NOMO-1 (cell line): ENCODE results near the gene TMEM42.
"Not testable (repeated sequence)": the region's sequence is repeated elsewhere in the genome, so short reads cannot be mapped to it uniquely, and the experiment has no call there.

Experiments
- DNase-seq, 2 experiments: peaks; one replicate each; lab custom pipeline; 2025; ENCODE audit not compliant: unreplicated experiment in 2 of 2; lab: John Stamatoyannopoulos, UW

The TMEM42 gene

GRCh38 chr3:44861412-44862225 lies at the start of gene TMEM42:
Gene TMEM42 (plus strand): TSS chr3:44861912. CDS start chr3:44861925, 13 bp downstream.
- DNase-seq = peak; percentile 79 to 88

- no peak for DNase-seq
Observed at GRCh38 chr3:44814751-44815150, 47.0 kb upstream of the TMEM42 start.

- DNase-seq = not testable (repeated sequence)
Observed at GRCh38 chr3:44816334-44816733, 45.4 kb upstream of the TMEM42 start.

GRCh38 chr3:44821206-44821605 lies 40.5 kb upstream of the TMEM42 start:
- not testable (repeated sequence) for DNase-seq

GRCh38 chr3:44825264-44825925 lies 36.3 kb upstream of the TMEM42 start:
- DNase-seq = peak in 1 of 2 experiments; percentile 3

GRCh38 chr3:44827196-44827595 lies 34.5 kb upstream of the TMEM42 start:
- DNase-seq = peak; percentile 1 to 20

- no peak for DNase-seq
Observed at GRCh38 chr3:44831232-44831631, 30.5 kb upstream of the TMEM42 start.

GRCh38 chr3:44832032-44832431 lies 29.7 kb upstream of the TMEM42 start:
- DNase-seq = no peak

GRCh38 chr3:44832965-44833364 lies 28.7 kb upstream of the TMEM42 start:
- DNase-seq = no peak

- DNase-seq = no peak
Observed at GRCh38 chr3:44833394-44833793, 28.3 kb upstream of the TMEM42 start.

GRCh38 chr3:44835684-44836083 lies 26.0 kb upstream of the TMEM42 start:
- DNase-seq = no peak

GRCh38 chr3:44842376-44842775 lies 19.3 kb upstream of the TMEM42 start:
- no peak for DNase-seq

- DNase-seq = no peak
Observed at GRCh38 chr3:44845528-44846520, 15.9 kb upstream of the TMEM42 start.

GRCh38 chr3:44848634-44849033 lies 13.1 kb upstream of the TMEM42 start:
- no peak for DNase-seq

- DNase-seq = not testable (repeated sequence)
Observed at GRCh38 chr3:44856663-44857062, 5.0 kb upstream of the TMEM42 start.

- DNase-seq = no peak
Observed at GRCh38 chr3:44860117-44860516, 1.6 kb upstream of the TMEM42 start.

GRCh38 chr3:44862226-44862637 lies 520 bp downstream of the TMEM42 start:
- peak; percentile 24 to 29 for DNase-seq

GRCh38 chr3:44865272-44866035 lies 3.7 kb downstream of the TMEM42 start:
- DNase-seq = no peak

- no peak for DNase-seq
Observed at GRCh38 chr3:44867421-44868111, 5.9 kb downstream of the TMEM42 start.
